Mucosa of descending colon (tissue), 3 donors: ENCODE measurements around the gene NDUFA11. TPM values are rescaled to one million over a fixed set of nuclear protein-coding genes. Genes with fewer than 3 reads are reported as not detected.
A peak's percentile ranks its signal among the peaks of the same experiment; 100 is the strongest.
"Not testable (repeated sequence)": the region's sequence is repeated elsewhere in the genome, so short reads cannot be mapped to it uniquely, and the experiment has no call there.

Experiments
- ATAC-seq: fragments of 200-7000 bp; cut with Tn5 transposase; one replicate; pipeline ENCODE4 v1.9.1; 2020; ENCODE audit warnings: mild to moderate bottlenecking, moderate library complexity
- DNase-seq, 3 donors: peaks; one replicate each; pipeline ENCODE4 v3.0.0-alpha.2; 2020
- H3K36me3 ChIP-seq: fragments of 200-600 bp; one replicate; pipeline ENCODE4 v1.8.0; 2021; ENCODE audit warnings: low read depth, mild to moderate bottlenecking
- H3K4me1 ChIP-seq: fragments of 200-600 bp; one replicate; pipeline ENCODE4 v1.8.0; 2021; ENCODE audit warnings: low read depth, mild to moderate bottlenecking
- H3K4me3 ChIP-seq: fragments of 200-600 bp; one replicate; pipeline ENCODE4 v1.8.0; 2021; ENCODE audit warnings: mild to moderate bottlenecking
- H3K9me3 ChIP-seq: fragments of 200-600 bp; one replicate; pipeline ENCODE4 v1.8.0; 2021; ENCODE audit warnings: mild to moderate bottlenecking
- CTCF ChIP-seq: fragments of 200-600 bp; IDR thresholded peaks from one replicate; pipeline ENCODE4 v1.8.0; 2022; ENCODE audit warnings: antibody characterized with exemption, mild to moderate bottlenecking
- intact Hi-C, 2 donors: fragments of 100-400 bp; cut with DNase I in 1 of 2; cut with micrococcal nuclease in 1 of 2; formaldehyde crosslinking; loops; one replicate each; pipeline versions ENCODE4 v1.11.0 to v1.11.1; 2022; cut with DNase I, micrococcal nuclease
- total RNA-seq, 3 donors: library from RNA; stranded (reverse); fragmentation: NEBNext Ultra II Directional in 2 of 3; extraction: Animal tissue kit (Norgen Biotek cat#: 25700) in 2 of 3; gene quantifications; one replicate each; pipeline versions ENCODE4 v1.2.1 to v1.2.4, GENCODE V29; 2021 to 2023
- donor health status: DM: no; HTN: no; CAD: no; lungs with moderate emphysema.
- donor health status: DM: no; HTN: no; CAD: no.
- donor health status: DM: no; HTN: yes; CAD: no.

The NDUFA11 gene
- total RNA-seq, 3 donors from 2014 or later: 178 to 213 (median 182) TPM

- H3K36me3 ChIP-seq: no peaks in the 10 kb centered on the region
- TF ChIP-seq CTCF: no peak
- ATAC-seq (no peak), DNase-seq (no peak)
- H3K9me3 ChIP-seq: no peaks in the 10 kb centered on the region
- H3K4me1 ChIP-seq: no peaks in the 10 kb centered on the region
- no peak overlapping the region for H3K4me3 ChIP-seq
- intact Hi-C loops: no loop called here
Observed at GRCh38 chr19:5881543-5882299, 21.9 kb downstream of the NDUFA11 start.

DNA sequence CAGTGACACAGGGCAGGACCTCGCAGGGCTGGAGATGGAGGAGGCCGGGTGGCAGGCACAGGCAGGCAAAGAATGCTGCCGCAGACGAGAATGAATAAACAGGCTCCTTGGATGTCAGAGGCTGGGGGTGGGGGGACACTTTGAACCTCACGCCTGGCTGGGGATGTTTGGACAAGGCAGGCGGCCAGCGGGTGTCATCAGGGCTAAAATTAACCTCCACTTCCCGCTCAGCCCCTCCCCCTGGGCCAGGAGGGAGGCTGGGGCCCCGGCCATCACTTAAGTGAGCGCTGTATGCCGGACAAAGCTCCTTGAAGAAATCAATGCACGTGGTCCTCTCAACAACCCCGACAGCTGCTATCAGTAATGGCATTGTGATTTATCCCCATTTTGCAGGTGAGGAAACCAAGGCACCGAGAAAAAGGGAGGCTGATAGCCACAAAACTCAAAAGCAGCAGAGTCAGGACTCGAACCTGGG, 22.9 kb downstream of the NDUFA11 start:
- ATAC-seq: peak; percentile 61
- intact Hi-C loops: no loop called here
- peak in 2 of 3 donors; percentile 40 to 63 for DNase-seq
- no peaks in the 10 kb centered on the region for H3K36me3 ChIP-seq
- TF ChIP-seq CTCF: no peak
- H3K4me3 ChIP-seq: no peak overlapping the region
- H3K4me1 ChIP-seq: no peaks in the 10 kb centered on the region
- no peaks in the 10 kb centered on the region for H3K9me3 ChIP-seq

DNA sequence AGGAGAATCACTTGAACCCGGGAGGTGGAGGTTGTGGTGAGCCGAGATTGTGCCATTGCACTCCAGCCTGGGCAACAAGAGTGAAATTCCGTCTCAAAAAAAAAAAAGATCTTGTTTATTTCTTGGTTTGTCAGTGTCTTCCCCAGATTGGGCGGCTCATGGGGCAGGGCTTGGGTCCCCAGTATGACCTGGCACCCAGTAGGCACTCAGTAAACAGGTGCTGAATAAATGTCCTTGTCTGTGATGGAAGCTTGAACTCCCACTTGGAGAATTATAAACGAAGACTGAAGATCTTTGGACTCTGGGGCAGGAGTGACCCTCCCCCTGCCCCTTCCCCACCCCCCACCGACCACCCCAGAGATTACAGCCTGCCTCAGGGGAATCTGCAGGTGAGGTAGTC, 23.4 kb downstream of the NDUFA11 start:
- Histone ChIP-seq H3K4me3 (no peak overlapping the region), H3K4me1 (no peaks in the 10 kb centered on the region), H3K36me3 (no peaks in the 10 kb centered on the region), H3K9me3 (no peaks in the 10 kb centered on the region)
- TF ChIP-seq CTCF: no peak
- no peak for ATAC-seq
- no peak for DNase-seq
- intact Hi-C loops: no loop called here

DNA sequence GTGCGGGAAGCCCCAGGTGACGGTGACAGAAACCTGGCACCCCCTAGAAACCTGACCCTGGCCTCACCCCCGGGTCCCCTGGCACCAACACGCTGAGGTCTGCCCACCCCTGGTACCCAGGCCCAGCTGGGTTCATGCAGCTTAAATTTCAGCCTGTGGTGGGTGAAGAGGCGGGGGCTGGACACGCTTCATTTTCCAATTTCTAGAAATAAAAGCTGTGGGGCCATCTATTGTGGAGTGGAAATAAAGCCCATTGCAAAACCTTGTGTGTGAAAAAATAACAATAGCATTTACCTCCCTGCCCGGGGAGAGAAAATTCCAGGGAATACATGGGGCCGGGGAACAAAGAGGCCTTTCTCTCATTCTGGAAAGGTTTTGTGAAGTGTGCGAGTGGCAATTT, 25.7 kb downstream of the NDUFA11 start:
- no peak for DNase-seq
- H3K4me1 ChIP-seq: no peaks in the 10 kb centered on the region
- no peak for TF ChIP-seq CTCF
- intact Hi-C loops: no loop called here
- no peaks in the 10 kb centered on the region for H3K9me3 ChIP-seq
- H3K36me3 ChIP-seq: no peaks in the 10 kb centered on the region
- ATAC-seq: no peak
- H3K4me3 ChIP-seq: no peak overlapping the region

DNA sequence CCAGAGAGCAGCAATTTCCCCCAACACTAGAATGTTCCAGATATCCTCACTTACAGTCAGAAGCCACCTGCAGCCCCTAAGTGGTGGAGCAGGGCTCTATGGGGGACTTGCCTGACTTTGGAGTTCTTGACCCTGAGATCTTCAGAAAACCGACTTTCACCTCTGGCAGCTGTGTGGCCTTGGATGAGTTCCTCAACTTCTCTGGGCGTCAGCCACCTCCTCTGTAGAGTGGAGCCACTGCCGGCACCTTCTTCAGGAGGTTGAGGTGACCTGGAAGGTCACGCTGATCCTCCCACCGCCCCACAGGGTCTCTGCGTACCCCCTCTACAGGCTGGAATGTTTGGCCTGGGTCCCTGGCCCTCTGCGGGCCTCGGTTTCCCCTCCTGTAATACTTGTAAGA, 26.2 kb downstream of the NDUFA11 start:
- no peak for TF ChIP-seq CTCF
- DNase-seq (no peak), ATAC-seq (no peak)
- no peak overlapping the region for H3K4me3 ChIP-seq
- intact Hi-C loops: no loop called here
- H3K4me1 ChIP-seq: no peaks in the 10 kb centered on the region
- H3K9me3 ChIP-seq: no peaks in the 10 kb centered on the region
- H3K36me3 ChIP-seq: no peaks in the 10 kb centered on the region

- H3K36me3 ChIP-seq, intact Hi-C loops, H3K4me1 ChIP-seq, DNase-seq, ATAC-seq, H3K4me3 ChIP-seq, H3K9me3 ChIP-seq: not testable (repeated sequence)
Observed at GRCh38 chr19:5874496-5874895, 29.1 kb downstream of the NDUFA11 start.
